H1 (cell line): ENCODE results near the gene UGT1A1. TPM values are rescaled to one million over a fixed set of nuclear protein-coding genes. Genes with fewer than 3 reads are reported as not detected.

ENCODE experiments used
- CTCF ChIA-PET: fragments of 300-600 bp; sonication (Branson Sonifier 250); formaldehyde crosslinking; loops from one replicate; lab custom pipeline; 2021; ENCODE audit not compliant: partially characterized antibody; lab: Charles Lee
- POLR2A ChIA-PET: fragments of 300-600 bp; sonication (Branson Sonifier 250); formaldehyde crosslinking; loops from one replicate; lab custom pipeline; 2021; ENCODE audit warnings: inconsistent platforms; ENCODE audit not compliant: partially characterized antibody; lab: Charles Lee
- DNase-seq, 2 experiments: peaks; one replicate each; pipeline versions ENCODE4 v3.0.0 to v3.0.0-alpha.2; 2010 to 2022; ENCODE audit warnings: low spot score in 2 of 2, low read depth in 1 of 2, mixed read lengths in 1 of 2
- FAIRE-seq: peaks from 2 replicates; lab custom pipeline; 2011; peaks lifted over from hg19 to GRCh38; lab: Jason Lieb, UNC
- H2AFZ ChIP-seq: 2 replicates; pipeline ENCODE4 v1.8.1; 2012; ENCODE audit warnings: low read length, inconsistent platforms
- H2AK5ac ChIP-seq: 2 replicates; pipeline ENCODE4 v1.6.1; 2013; ENCODE audit warnings: low read depth, low read length
- H2BK120ac ChIP-seq: replicated peaks from 2 replicates; pipeline ENCODE3; 2013; ENCODE audit warnings: low read depth, low read length, inconsistent platforms
- H2BK12ac ChIP-seq: 2 replicates; pipeline ENCODE4 v1.6.1; 2013; ENCODE audit warnings: low read depth, low read length
- H2BK15ac ChIP-seq: 2 replicates; pipeline ENCODE4 v1.6.1; 2013; ENCODE audit warnings: low read length
- H2BK20ac ChIP-seq: 2 replicates; pipeline ENCODE4 v1.6.1; 2013; ENCODE audit warnings: low read length
- H2BK5ac ChIP-seq: 2 replicates; pipeline ENCODE4 v1.6.1; 2013; ENCODE audit warnings: low read depth, low read length
- H3K14ac ChIP-seq: 2 replicates; pipeline ENCODE4 v1.6.1; 2013; ENCODE audit warnings: inconsistent platforms; ENCODE audit not compliant: insufficient read length
- H3K18ac ChIP-seq: 2 replicates; pipeline ENCODE4 v1.6.1; 2013; ENCODE audit warnings: low read length; ENCODE audit errors: extremely low read depth
- H3K23ac ChIP-seq: 2 replicates; pipeline ENCODE4 v1.6.1; 2013; ENCODE audit warnings: inconsistent platforms; ENCODE audit not compliant: insufficient read length
- H3K23me2 ChIP-seq: 2 replicates; pipeline ENCODE4 v1.6.1; 2013; ENCODE audit warnings: low read depth, low read length
- H3K27ac ChIP-seq: 2 replicates; pipeline ENCODE4 v1.6.1; 2011; ENCODE audit warnings: low read depth, low read length, inconsistent platforms
- H3K27me3 ChIP-seq, 4 experiments: replicated peaks in 1 of 4; 1 replicate in 1 of 4; 2 replicates in 3 of 4; pipeline versions ENCODE4 v1.6.1 to v1.8.1; 2011 to 2013; ENCODE audit warnings: low read length in 3 of 4, mild to moderate bottlenecking in 3 of 4, inconsistent platforms in 2 of 4, mixed read lengths in 2 of 4, moderate library complexity in 1 of 4; ENCODE audit not compliant: control insufficient read depth in 3 of 4, insufficient read depth in 3 of 4; ENCODE audit errors: extremely low read depth in 1 of 4
- H3K36me3 ChIP-seq, 4 experiments: 2 replicates each; pipeline versions ENCODE4 v1.6.1 to v1.8.1; 2011 to 2013; ENCODE audit warnings: mild to moderate bottlenecking in 4 of 4, low read length in 3 of 4, moderate library complexity in 2 of 4, control low read depth in 1 of 4, inconsistent platforms in 1 of 4; ENCODE audit not compliant: insufficient read depth in 4 of 4, control insufficient read depth in 2 of 4
- H3K4ac ChIP-seq: replicated peaks from 2 replicates; pipeline ENCODE3; 2013; ENCODE audit warnings: low read length, low read depth, mixed read lengths, inconsistent platforms; ENCODE audit not compliant: insufficient read length
- H3K4me1 ChIP-seq, 4 experiments: replicated peaks in 1 of 4; 1 replicate in 1 of 4; 2 replicates in 3 of 4; pipeline versions ENCODE4 v1.6.1 to v1.8.1; 2011 to 2013; ENCODE audit warnings: low read length in 3 of 4, inconsistent platforms in 2 of 4, mixed read lengths in 1 of 4; ENCODE audit not compliant: insufficient read depth in 4 of 4, control insufficient read depth in 3 of 4
- H3K4me2 ChIP-seq, 2 experiments: 2 replicates each; pipeline versions ENCODE4 v1.6.1 to v1.8.1; 2011 to 2013; ENCODE audit warnings: low read depth in 2 of 2, low read length in 2 of 2, control low read depth in 1 of 2, inconsistent platforms in 1 of 2, mild to moderate bottlenecking in 1 of 2; ENCODE audit not compliant: insufficient read depth in 1 of 2
- H3K4me3 ChIP-seq, 4 experiments: fragments of 200-600, 300-600 bp in 1 of 4; sonication (generic), shearing (Covaris generic), sonication (Bioruptor Twin) in 1 of 4; 2 replicates each; pipeline versions ENCODE4 v1.5.1 to v1.8.1; 2011 to 2016; ENCODE audit warnings: low read length in 4 of 4, low read depth in 3 of 4, control low read depth in 2 of 4, inconsistent platforms in 2 of 4, mild to moderate bottlenecking in 2 of 4, mixed read lengths in 1 of 4, moderate library complexity in 1 of 4; ENCODE audit not compliant: insufficient read depth in 2 of 4; ENCODE audit errors: extremely low read depth in 1 of 4
- H3K56ac ChIP-seq: replicated peaks from 2 replicates; pipeline ENCODE3; 2013; ENCODE audit warnings: low read depth, mild to moderate bottlenecking, mixed read lengths, low read length, inconsistent platforms; ENCODE audit not compliant: insufficient read length
- H3K79me1 ChIP-seq: 2 replicates; pipeline ENCODE4 v1.6.1; 2013; ENCODE audit warnings: low read depth, low read length, control low read depth
- H3K79me2 ChIP-seq, 2 experiments: 2 replicates each; pipeline versions ENCODE4 v1.6.1 to v1.8.1; 2012 to 2013; ENCODE audit warnings: low read length in 2 of 2, mild to moderate bottlenecking in 2 of 2, inconsistent platforms in 1 of 2; ENCODE audit not compliant: insufficient read depth in 2 of 2, control insufficient read depth in 1 of 2
- H3K9ac ChIP-seq, 4 experiments: replicated peaks in 1 of 4; 1 replicate in 1 of 4; 2 replicates in 3 of 4; pipeline versions ENCODE4 v1.6.1 to v1.8.1; 2011 to 2013; ENCODE audit warnings: low read depth in 3 of 4, low read length in 3 of 4, control low read depth in 2 of 4, mild to moderate bottlenecking in 2 of 4, moderate library complexity in 2 of 4, inconsistent platforms in 1 of 4; ENCODE audit errors: extremely low read depth in 1 of 4
- H3K9me3 ChIP-seq, 2 experiments: 2 replicates each; pipeline versions ENCODE4 v1.6.1 to v1.8.1; 2012 to 2013; ENCODE audit warnings: mild to moderate bottlenecking in 2 of 2, moderate library complexity in 2 of 2, control low read depth in 1 of 2, inconsistent platforms in 1 of 2, low read depth in 1 of 2, low read length in 1 of 2, mixed read lengths in 1 of 2; ENCODE audit not compliant: insufficient read depth in 2 of 2
- H4K20me1 ChIP-seq, 2 experiments: replicated peaks in 1 of 2; 2 replicates each; pipeline versions ENCODE3 to v1.8.1; 2011 to 2013; ENCODE audit warnings: inconsistent platforms in 2 of 2, low read length in 2 of 2, mild to moderate bottlenecking in 1 of 2; ENCODE audit not compliant: insufficient read depth in 2 of 2, control insufficient read depth in 1 of 2
- H4K5ac ChIP-seq: 2 replicates; pipeline ENCODE4 v1.6.1; 2013; ENCODE audit warnings: low read length, low read depth, mixed read lengths, inconsistent platforms; ENCODE audit not compliant: insufficient read length
- H4K8ac ChIP-seq: 2 replicates; pipeline ENCODE4 v1.8.0; 2013; ENCODE audit warnings: mild to moderate bottlenecking, moderate library complexity, low read length, inconsistent platforms; ENCODE audit not compliant: insufficient read depth; ENCODE audit errors: extremely low read depth
- H4K91ac ChIP-seq: replicated peaks from 2 replicates; pipeline ENCODE3; 2013; ENCODE audit warnings: low read length, mixed read lengths, inconsistent platforms; ENCODE audit not compliant: insufficient read length
- ASH2L ChIP-seq: fragments of 200-600, 300-600 bp; sonication (generic); IDR thresholded peaks from one replicate; pipeline ENCODE4 v1.7.1; 2017; ENCODE audit warnings: low read length
- BCL11A ChIP-seq, 2 experiments: IDR thresholded peaks; one replicate each; pipeline ENCODE4 v1.6.1; 2011; ENCODE audit warnings: low read depth in 2 of 2, low read length in 2 of 2, mild to moderate bottlenecking in 2 of 2
- CBX8 ChIP-seq: fragments of 300-800, 300-1000 bp; sonication (generic); IDR thresholded peaks from 2 replicates; pipeline ENCODE4 v1.7.1; 2016; ENCODE audit warnings: low read depth, low read length, borderline replicate concordance
- CEBPB ChIP-seq: IDR thresholded peaks from 2 replicates; pipeline ENCODE4 v1.6.1; 2012; ENCODE audit warnings: low read depth, low read length
- CHD2 ChIP-seq: IDR thresholded peaks from 2 replicates; pipeline ENCODE4 v1.6.1; 2012; ENCODE audit warnings: low read length, improper control_type of control experiment
- CREB1 ChIP-seq: IDR thresholded peaks from 2 replicates; pipeline ENCODE4 v1.6.1; 2012; ENCODE audit warnings: inconsistent platforms
- EGR1 ChIP-seq: IDR thresholded peaks from 2 replicates; pipeline ENCODE4 v1.6.1; 2011; ENCODE audit warnings: low read depth, low read length, borderline replicate concordance
- FOSL1 ChIP-seq: IDR thresholded peaks from 2 replicates; pipeline ENCODE4 v1.6.1; 2011; ENCODE audit warnings: mild to moderate bottlenecking, low read depth, low read length, moderate library complexity; ENCODE audit not compliant: insufficient read depth
- GABPA ChIP-seq: IDR thresholded peaks from 2 replicates; pipeline ENCODE4 v1.6.1; 2011; ENCODE audit warnings: mild to moderate bottlenecking, low read length, moderate library complexity, borderline replicate concordance; ENCODE audit not compliant: insufficient read depth
- HDAC2 ChIP-seq, 2 experiments: fragments of 300-600 bp in 1 of 2; sonication (generic) in 1 of 2; IDR thresholded peaks; 2 replicates each; pipeline ENCODE4 v1.6.1; 2011 to 2012; ENCODE audit warnings: low read depth in 2 of 2, low read length in 2 of 2, mild to moderate bottlenecking in 2 of 2, moderate library complexity in 2 of 2, borderline replicate concordance in 1 of 2, inconsistent platforms in 1 of 2
- JUND ChIP-seq: IDR thresholded peaks from 2 replicates; pipeline ENCODE4 v1.6.1; 2011; ENCODE audit warnings: mild to moderate bottlenecking, improper control_type of control experiment, low read length
- KDM4A ChIP-seq: IDR thresholded peaks from one replicate; pipeline ENCODE4 v1.7.1; 2012; ENCODE audit warnings: low read depth, mild to moderate bottlenecking, moderate library complexity, low read length, inconsistent platforms; ENCODE audit not compliant: severe bottlenecking
- POLR2A ChIP-seq, 2 experiments: IDR thresholded peaks; 1 replicate in 1 of 2; 2 replicates in 1 of 2; pipeline ENCODE4 v1.6.1; 2011; ENCODE audit warnings: low read depth in 2 of 2, low read length in 2 of 2, mild to moderate bottlenecking in 2 of 2; ENCODE audit errors: control extremely low read depth in 1 of 2
- SUZ12 ChIP-seq: fragments of 200-600 bp; sonication (generic); IDR thresholded peaks from 2 replicates; pipeline ENCODE4 v1.6.1; 2012; ENCODE audit warnings: mild to moderate bottlenecking, inconsistent platforms, low read length, moderate library complexity, mixed read lengths
- TAF1 ChIP-seq: IDR thresholded peaks from 2 replicates; pipeline ENCODE4 v1.6.1; 2011; ENCODE audit warnings: mild to moderate bottlenecking, low read depth, low read length
- TAF7 ChIP-seq: optimal IDR thresholded peaks from 2 replicates; pipeline ENCODE3; 2011; ENCODE audit warnings: low read depth, mild to moderate bottlenecking, inconsistent platforms, low read length, moderate library complexity, borderline replicate concordance
- WGBS, 2 experiments: shearing (Covaris generic) in 1 of 2; methylation state at CpG; one replicate each; pipeline versions ENCODE4 v1.1.6 to v1.1.7; 2013 to 2015; ENCODE audit warnings: low lambda C conversion rate in 2 of 2, mixed read lengths in 2 of 2, inconsistent platforms in 1 of 2, low coverage in 1 of 2, missing lambda C conversion rate in 1 of 2; ENCODE audit not compliant: insufficient replicate concordance in 2 of 2, insufficient coverage in 1 of 2, insufficient read length in 1 of 2; ENCODE audit errors: extremely low coverage in 1 of 2, missing lambda C conversion rate in 1 of 2; 5-methylcytosine and 5-hydroxymethylcytosine counted together
- polyA plus RNA-seq, 7 experiments: library from polyadenylated mRNA; depleted of rRNA in 3 of 7; stranded (reverse) in 5 of 7; unstranded in 2 of 7; fragments of >200 nt in 5 of 7; fragments of 200-250 nt in 2 of 7; gene quantifications; 1 replicate in 5 of 7; 2 replicates in 1 of 7; 4 replicates in 1 of 7; pipeline versions ENCODE4 v1.2.1 to v1.2.3, GENCODE V29; 2011 to 2013; ENCODE audit warnings: missing spikeins in 2 of 7, mixed read lengths in 2 of 7
- total RNA-seq: library from RNA; stranded (reverse); fragmentation: NEBNext Ultra II Directional; extraction: Animal tissue kit (Norgen Biotek cat#: 25700); gene quantifications from 2 replicates; pipeline ENCODE4 v1.2.1, GENCODE V29; 2021

UGT1A1 gene
- total and polyA plus RNA-seq, 2 of the 8 experiments (the other 6 are each of a cell fraction or from before 2014, with no cell fraction given) = not detected

GRCh38 chr2:233740870-233741269 lies 19.2 kb upstream of the UGT1A1 start:
- Histone ChIP-seq H2BK12ac (no peak overlapping the region), H3K4ac (no peak overlapping the region), H3K23me2 (no peaks in the 10 kb centered on the region), H4K20me1 (no peaks in the 10 kb centered on the region), H3K4me2 (no peak overlapping the region), H3K14ac (no peak overlapping the region), H2BK120ac (no peak overlapping the region), H3K18ac (no peak overlapping the region), H3K9me3 (peaks cover 0 to 15% of the 10 kb centered on the region in 2 experiments; a peak in 2 of 4 replicates), H2BK20ac (no peak overlapping the region), H4K8ac (no peak overlapping the region), H2BK15ac (no peak overlapping the region), H3K79me1 (no peaks in the 10 kb centered on the region), H3K4me1 (no peaks in the 10 kb centered on the region), H3K79me2 (no peaks in the 10 kb centered on the region), H2BK5ac (no peak overlapping the region), H3K36me3 (no peaks in the 10 kb centered on the region), H3K27ac (no peak overlapping the region), H3K27me3 (no peaks in the 10 kb centered on the region), H3K56ac (no peak overlapping the region), H2AK5ac (no peak overlapping the region), H4K5ac (no peak overlapping the region), H3K23ac (no peak overlapping the region), H2AFZ (no peak overlapping the region), H3K4me3 (no peak overlapping the region), H3K9ac (no peak overlapping the region), H4K91ac (no peak overlapping the region)
- ChIA-PET CTCF (interaction anchor here (0.7 kb wide), 1 partner anchor 28 kb away, joined by 5 read pairs; no protein-coding TSS in a partner anchor), POLR2A (no interaction called here)
- 82% methylated on average over 2 of the region's 2 CpGs; no CpG with 5 or more reads in 1 of the 2 experiments for WGBS, 2 experiments
- FAIRE-seq = no peak
- no peak for DNase-seq
- TF ChIP-seq CHD2 = no peak
- no peak for TF ChIP-seq CEBPB
- TF ChIP-seq BCL11A (IDR thresholded peaks at IDR 0.05; ENCODE audit: low read depth in 2 of 2, low read length in 2 of 2) = no peak
- TF ChIP-seq JUND = no peak
- TF ChIP-seq KDM4A = no peak
- no peak for TF ChIP-seq CBX8
- TF ChIP-seq EGR1 = no peak
- no peak for TF ChIP-seq TAF7
- no peak for TF ChIP-seq FOSL1
- TF ChIP-seq HDAC2 (IDR thresholded peaks at IDR 0.05; ENCODE audit: borderline replicate concordance in 1 of 2, low read depth in 2 of 2, low read length in 2 of 2) = no peak
- no peak for TF ChIP-seq TAF1
- TF ChIP-seq POLR2A (IDR thresholded peaks at IDR 0.05; ENCODE audit: control extremely low read depth in 1 of 2, low read depth in 2 of 2, low read length in 2 of 2) = no peak
- no peak for TF ChIP-seq GABPA
- no peak for TF ChIP-seq ASH2L
- no peak for TF ChIP-seq SUZ12
- no peak for TF ChIP-seq CREB1
